ENCODE measurements around the gene YRDC. TPM values are rescaled to one million over a fixed set of nuclear protein-coding genes. Genes with fewer than 3 reads are reported as not detected.
A peak's percentile ranks its signal among the peaks of the same experiment; 100 is the strongest.

The YRDC gene
- total and polyA plus RNA-seq, 2 of the 13 experiments (the other 11 are each of a cell fraction or from before 2014, with no cell fraction given), result 27.5 to 29.2 TPM

- 0 out of 2 replicates have a peak, but pooled peaks have one; percentile 31 for TF ChIP-seq ZBTB46 (CRISPR knock-in tag; IDR thresholded peaks at IDR 0.05; ENCODE audit: borderline replicate concordance)
- TF ChIP-seq ZFP36L1 (CRISPR knock-in tag; IDR thresholded peaks at IDR 0.05), result no peak
- TF ChIP-seq ZNF33B (CRISPR knock-in tag; IDR thresholded peaks at IDR 0.05), result no peak
- TF ChIP-seq HDAC6 (IDR thresholded peaks at IDR 0.05; ENCODE audit: low read depth, low read length), result no peak
- peak; percentile 61 for TF ChIP-seq ZNF639 (CRISPR knock-in tag; conservative IDR thresholded peaks at IDR 0.05)
- TF ChIP-seq ZNF761 (CRISPR knock-in tag; conservative IDR thresholded peaks at IDR 0.05), result 0 out of 2 replicates have a peak, but pooled peaks have one; percentile 65
- TF ChIP-seq TFAP4 (IDR thresholded peaks at IDR 0.05; ENCODE audit: borderline replicate concordance, low read depth), result no peak; the same call in 1 of the 2 replicates
- TF ChIP-seq ZNF101 (CRISPR knock-in tag; IDR thresholded peaks at IDR 0.05; ENCODE audit: borderline replicate concordance, low read depth), result no peak
- TF ChIP-seq ZNF333 (CRISPR knock-in tag; IDR thresholded peaks at IDR 0.05; ENCODE audit: borderline replicate concordance), result no peak; the same call in 1 of the 2 replicates
- no peak for TF ChIP-seq TBP (CRISPR knock-in tag; IDR thresholded peaks at IDR 0.05)
- peak; percentile 87; the same call in 1 of the 2 replicates for TF ChIP-seq ZNF713 (CRISPR knock-in tag; IDR thresholded peaks at IDR 0.05)
- TF ChIP-seq KMT2A (CRISPR knock-in tag; IDR thresholded peaks at IDR 0.05), result 0 out of 2 replicates have a peak, but pooled peaks have one; percentile 13
- TF ChIP-seq ATF3 (CRISPR knock-in tag; IDR thresholded peaks at IDR 0.05), result no peak
- no peak for TF ChIP-seq PAWR (CRISPR knock-in tag; IDR thresholded peaks at IDR 0.05; ENCODE audit: borderline replicate concordance)
- TF ChIP-seq ZNF276 (CRISPR knock-in tag; IDR thresholded peaks at IDR 0.05; ENCODE audit: low read depth), result 0 out of 2 replicates have a peak, but pooled peaks have one; percentile 31
- TF ChIP-seq HMGXB3 (CRISPR knock-in tag; IDR thresholded peaks at IDR 0.05; ENCODE audit: borderline replicate concordance), result no peak
Observed at GRCh38 chr1:37808369-37809319, 636 bp upstream of the YRDC start (continued).

All from HepG2 (cell line).